Fibroblast of skin of left biceps (primary cell): ENCODE measurements around the gene WDR11.

Experiments used
- DNase-seq, 2 experiments: peaks; one replicate each; pipeline ENCODE4 v3.0.0-alpha.2; 2013; ENCODE audit warnings: low read depth in 2 of 2

Gene WDR11, protein sequence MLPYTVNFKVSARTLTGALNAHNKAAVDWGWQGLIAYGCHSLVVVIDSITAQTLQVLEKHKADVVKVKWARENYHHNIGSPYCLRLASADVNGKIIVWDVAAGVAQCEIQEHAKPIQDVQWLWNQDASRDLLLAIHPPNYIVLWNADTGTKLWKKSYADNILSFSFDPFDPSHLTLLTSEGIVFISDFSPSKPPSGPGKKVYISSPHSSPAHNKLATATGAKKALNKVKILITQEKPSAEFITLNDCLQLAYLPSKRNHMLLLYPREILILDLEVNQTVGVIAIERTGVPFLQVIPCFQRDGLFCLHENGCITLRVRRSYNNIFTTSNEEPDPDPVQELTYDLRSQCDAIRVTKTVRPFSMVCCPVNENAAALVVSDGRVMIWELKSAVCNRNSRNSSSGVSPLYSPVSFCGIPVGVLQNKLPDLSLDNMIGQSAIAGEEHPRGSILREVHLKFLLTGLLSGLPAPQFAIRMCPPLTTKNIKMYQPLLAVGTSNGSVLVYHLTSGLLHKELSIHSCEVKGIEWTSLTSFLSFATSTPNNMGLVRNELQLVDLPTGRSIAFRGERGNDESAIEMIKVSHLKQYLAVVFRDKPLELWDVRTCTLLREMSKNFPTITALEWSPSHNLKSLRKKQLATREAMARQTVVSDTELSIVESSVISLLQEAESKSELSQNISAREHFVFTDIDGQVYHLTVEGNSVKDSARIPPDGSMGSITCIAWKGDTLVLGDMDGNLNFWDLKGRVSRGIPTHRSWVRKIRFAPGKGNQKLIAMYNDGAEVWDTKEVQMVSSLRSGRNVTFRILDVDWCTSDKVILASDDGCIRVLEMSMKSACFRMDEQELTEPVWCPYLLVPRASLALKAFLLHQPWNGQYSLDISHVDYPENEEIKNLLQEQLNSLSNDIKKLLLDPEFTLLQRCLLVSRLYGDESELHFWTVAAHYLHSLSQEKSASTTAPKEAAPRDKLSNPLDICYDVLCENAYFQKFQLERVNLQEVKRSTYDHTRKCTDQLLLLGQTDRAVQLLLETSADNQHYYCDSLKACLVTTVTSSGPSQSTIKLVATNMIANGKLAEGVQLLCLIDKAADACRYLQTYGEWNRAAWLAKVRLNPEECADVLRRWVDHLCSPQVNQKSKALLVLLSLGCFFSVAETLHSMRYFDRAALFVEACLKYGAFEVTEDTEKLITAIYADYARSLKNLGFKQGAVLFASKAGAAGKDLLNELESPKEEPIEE

DNA sequence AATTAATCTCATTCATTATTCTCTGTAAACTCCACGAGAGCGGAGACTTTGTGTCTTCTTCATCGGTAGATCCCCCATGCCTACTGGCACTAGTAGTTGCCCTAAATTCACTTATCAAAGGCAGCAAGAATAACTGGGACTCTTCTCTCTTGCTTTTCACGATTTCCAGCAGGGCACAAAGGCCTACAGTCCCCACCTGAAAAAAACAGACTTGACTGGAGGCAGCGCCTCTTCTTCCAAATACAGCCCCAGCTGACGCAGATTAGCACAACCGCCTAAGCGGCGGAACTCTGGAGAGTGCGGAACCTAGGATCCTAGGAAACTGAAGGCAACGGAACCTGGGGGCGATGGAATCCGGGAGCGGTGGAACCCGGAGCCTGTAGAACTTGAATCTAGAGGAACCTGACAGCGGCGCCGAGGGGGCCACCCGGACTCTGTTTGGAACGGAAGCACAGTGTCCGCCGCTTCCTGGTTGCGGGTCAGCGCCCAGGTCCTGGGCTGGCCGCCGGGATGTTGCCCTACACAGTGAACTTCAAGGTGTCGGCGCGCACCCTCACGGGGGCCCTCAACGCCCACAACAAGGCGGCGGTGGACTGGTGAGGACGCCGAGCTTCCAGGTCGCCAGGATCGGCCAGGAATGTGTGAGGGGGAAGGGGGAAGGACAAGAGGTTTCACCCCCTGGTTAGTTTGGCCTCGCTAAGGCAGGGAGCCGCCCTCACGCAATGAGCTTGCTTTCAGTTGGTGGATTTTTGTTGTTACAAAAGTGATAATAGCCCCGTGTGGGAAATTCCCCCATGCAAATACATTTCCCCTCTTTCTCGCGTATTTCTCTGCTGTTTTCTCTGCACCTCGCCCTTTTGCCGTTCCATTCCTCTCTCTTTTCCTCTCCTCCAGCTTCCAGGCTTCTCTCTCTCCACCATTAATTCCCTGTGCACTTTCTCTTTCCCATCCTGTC, at the start of gene WDR11:
WDR11 (plus strand) TSS at position 452 of the 955 bp plus-strand sequence; CDS start at position 511, 59 bp downstream.
- DNase-seq, result peak; percentile 76 to 83

DNA sequence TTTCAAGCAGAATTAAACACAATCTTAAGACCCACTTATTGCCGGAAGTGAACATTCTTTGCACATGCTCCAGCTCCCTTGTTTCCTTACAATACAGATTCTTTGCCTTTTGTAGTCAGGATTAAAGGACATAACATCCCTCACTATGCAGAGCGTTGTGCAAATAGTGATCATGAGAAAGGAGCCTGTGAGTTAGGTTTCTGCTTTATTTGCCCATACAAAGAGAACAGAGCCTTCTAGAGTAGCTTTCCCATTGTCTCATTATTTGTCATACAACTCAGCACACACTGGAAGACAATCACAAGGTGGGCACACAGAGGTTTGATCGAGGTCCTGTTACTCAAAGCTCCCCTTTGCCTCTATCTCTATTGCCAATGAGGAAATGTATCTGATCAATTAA, 48.2 kb upstream of the WDR11 start:
- no peak for DNase-seq

DNA sequence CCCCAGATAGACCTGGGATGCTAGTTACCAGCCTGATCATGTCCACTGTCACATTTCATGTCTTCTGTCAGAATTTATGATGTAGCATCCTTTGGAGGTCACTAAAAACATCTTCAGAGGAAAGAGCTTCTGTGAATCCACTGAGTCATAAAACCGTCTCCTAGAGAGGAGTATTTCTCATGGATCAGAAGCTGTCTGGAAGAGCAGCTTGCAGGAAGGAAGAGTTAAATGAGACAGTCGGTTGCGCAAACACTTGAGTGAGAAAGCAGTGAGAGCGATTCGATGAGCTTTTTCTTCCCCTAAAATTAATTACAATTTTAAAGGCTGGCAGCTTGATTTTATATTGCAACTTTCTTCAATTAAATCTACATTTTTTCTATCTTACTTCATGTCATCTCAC, 47.2 kb upstream of the WDR11 start:
- DNase-seq, result no peak

DNA sequence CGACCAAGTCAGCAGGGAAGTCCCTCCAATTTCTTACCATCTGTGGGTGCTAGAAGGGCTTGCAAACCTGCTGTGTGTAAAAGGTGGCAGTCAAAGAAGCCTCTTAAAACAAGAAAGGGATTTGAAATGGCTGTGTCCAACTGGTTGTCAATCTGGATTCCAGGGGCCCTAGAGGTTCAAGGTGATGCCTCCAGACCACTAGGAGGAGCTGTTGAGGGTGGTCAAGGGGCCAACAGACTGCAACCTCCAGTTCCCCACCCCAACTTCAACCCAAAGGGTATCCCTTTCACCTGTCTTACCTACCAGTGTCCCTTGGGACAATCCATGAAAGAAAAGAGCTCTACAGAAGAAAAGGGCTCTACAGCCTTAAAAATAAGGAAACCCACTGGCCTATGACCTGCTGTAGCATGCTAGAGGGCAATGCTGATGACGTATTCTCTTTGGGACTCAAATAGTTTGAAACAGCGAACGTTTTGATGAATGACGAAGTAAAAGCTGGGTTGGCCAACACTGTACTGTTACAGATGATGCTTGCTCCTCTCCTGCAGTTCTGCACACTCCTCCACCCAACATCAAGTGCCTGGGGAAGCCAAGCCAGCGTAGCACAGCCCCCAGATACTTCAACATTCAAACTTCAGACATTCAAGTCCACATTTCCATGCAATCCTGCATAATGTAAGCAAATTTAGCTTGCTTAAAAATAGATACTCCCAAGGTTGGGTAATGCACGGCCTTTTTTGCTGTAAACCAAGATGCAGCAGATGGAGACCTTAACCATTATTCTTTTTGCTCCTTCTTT, 45.9 kb upstream of the WDR11 start:
- DNase-seq, result no peak

DNA sequence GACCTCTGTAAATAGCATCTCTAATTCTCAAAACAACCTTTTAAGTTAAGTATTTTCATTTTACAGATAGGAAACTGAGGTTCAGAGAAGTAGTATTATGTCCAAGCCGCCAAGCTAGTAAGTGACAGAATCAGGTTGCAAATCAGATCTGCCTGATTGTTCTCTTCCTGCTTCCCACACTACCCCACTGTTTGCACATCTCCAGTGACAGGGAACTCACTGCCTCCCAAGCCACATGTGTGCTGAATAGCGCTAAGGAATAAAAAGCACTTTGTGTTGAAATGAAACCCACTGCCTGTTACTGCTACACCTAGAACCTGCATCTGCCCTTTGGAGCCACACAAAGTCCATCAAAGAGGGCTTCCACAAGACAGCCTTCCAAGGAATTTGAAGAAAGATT, 45.1 kb upstream of the WDR11 start:
- no peak for DNase-seq

DNA sequence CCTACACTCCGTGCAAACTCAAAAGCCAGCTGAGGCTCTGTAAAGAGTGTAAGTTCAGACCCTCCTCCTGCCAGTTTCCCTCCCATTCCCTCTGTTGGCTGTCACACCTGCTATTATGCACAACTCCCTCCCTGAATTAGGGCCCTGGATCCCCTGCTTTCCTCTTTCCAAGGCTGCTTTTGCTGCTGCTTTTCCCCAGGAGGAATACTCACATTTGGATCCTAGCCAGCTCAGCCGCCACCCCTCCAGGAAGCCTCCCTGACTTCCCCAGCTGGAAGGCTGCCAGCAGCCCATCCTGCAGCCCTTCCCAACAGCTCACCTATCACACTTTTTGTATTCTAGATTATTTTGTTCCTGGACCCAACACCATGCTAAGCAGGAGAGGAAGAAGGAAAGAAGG, 40.9 kb upstream of the WDR11 start:
- no peak for DNase-seq

DNA sequence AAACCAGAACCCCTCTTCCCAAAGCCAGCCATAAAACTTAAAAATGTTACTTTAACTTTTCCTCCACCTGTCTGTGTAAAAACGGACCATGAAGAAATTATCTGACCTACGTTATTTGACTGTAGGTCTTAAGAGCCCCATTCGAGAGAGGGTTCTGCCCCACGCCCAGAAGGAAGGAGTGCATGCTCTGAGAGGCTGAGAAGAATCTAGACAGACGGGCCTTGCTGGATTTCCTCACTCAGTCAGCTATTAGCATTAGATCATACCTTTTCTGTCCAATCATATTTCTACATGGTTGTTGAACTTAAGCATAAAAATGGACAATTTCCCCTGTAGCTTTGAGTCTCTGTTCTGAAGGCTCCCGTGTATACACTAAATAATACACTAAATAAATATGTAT, 38.1 kb upstream of the WDR11 start:
- no peak for DNase-seq

DNA sequence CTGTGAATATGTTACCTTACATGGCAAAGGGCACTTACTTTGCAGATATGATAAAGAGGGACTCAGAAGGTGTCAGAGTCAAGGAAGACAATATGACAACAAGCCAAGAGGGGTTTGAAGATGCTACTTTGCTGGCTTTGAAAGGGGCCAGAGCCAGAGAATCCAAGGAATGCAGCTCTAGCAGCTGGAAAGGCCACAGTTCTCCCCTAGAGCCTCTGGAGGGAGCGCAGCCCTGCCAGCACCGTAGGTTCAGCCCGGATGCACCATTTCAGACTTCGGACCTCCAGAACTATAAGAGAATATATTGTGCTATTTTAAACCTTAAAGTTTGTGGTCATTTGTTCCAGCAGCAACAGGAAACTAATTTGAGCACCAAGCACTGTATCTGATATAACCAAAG, 32.9 kb upstream of the WDR11 start:
- no peak for DNase-seq

DNA sequence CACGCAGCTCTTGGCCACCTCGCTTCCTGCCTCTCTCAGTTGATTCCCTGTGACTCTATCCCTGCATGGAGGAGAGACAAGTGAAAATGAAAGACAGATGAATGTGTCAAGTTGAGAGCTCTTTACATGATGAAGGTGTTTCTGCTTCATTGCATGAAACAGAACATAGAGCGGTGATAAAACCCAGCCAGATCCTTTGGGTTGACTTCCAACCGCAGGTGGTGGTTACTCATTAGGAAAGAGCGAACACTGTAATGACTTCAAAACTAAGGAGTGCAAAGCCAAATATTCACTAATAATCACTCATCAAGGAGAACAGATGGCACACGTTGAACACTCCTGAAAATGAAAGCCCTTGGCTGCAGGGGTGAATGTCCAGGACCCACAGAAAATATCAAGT, 31.8 kb upstream of the WDR11 start:
- DNase-seq, result no peak

DNA sequence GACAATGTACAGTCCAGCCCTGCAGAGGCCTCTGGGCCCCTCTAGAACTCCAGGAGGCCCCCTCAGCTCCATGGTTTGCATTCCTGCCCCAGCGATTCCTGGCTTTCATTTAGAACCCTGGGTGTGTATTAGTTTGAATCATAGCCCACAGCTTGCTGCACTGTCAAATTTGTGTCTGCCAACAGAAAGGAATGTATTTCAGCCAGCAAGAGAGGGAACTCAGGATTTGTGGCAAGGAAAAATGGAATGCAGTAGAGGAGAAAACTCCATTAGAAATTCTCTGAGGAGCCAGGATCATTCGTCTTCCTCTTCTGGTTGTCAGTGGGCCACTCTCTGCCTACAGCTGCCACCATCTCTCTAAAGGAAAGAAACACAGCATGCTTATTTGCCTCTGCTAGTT, 27.9 kb upstream of the WDR11 start:
- no peak for DNase-seq

DNA sequence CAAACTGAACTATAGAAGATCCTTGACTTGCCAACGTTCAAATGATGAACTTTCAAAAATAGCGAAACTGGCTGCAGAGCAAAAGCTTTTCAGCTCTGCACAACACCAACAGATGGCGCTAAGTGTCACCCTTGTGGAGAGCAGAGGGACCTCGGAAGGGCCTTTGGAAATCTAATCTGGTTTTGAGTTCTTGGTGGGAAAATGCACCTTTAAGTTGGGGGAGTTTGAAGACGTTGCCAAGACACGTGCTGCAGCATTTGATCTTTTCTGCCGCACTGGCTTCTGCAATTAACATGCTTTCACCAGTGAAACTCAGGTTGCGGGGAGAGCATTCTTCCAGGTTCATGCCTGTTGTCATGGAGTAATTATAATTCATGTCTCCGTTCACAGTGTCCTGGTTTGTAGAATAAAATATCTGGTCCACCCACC, 26.3 kb upstream of the WDR11 start:
- no peak for DNase-seq

DNA sequence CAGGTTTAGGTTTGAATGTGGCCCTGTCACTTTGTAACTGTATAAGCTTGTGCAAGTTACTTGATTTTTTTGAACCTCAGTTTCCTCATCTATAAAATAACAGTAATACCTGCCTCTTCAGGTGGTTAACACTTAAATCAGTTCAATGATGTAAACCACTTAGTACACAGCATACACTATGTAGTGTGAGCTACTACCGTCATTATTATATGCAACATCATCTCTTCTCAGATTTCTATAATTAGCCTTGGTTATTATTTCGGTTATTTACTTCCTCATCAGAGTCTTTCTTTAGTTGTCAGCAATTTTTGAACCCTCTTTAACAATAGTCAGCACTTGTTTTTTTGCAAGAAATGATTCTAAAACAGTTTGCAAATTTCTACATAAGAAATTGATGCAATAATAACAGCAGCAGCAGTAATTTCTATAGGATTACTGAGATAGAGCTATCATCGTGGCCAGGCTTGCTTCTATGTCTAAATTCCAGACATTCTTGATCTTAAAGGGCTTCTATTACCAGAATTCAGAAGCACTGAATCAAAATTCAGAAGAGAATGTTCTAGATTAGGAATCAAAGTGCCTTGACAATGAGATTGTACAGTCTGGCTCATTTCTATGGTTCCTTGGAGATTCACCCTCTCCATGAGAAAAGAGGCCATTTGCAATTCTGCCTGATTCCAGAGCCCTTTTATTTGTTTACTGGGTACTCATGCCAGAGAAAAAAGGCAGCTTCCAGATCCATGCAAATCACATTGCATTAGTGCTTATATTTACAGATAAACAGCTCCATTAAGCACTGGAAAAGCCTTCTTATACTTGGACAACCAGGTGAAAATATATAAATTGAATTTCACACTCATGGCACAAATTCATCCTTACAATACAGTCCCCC, 25.0 kb upstream of the WDR11 start:
- DNase-seq, result no peak

DNA sequence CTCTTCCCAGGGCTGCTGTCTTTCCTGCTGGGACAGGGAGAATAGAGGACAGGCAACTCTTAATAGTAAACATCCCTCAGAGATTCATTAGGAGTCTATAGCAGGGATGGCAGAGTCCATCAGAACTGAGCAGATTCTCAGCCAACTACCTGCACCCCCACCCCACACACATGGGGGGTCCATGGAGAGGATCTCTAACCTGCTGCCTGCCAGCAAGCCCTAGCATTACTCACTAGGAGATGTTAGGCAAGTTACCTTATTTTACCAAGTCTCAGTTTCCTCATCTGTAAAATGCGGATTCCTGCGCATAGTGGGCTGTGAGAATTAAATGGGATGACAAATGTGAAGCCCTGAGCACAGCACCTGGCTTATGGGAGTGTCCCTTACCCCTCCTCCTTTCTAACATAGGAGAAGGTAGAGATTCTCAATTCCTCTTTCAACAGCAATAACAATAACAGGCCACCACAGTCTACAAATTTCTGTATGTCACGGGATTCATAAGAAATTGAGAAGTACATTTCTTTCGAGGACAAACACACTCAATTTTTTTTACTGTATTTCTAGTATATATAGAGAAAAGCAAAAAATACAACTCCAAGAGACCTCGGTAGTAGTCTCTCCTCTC, 23.8 kb upstream of the WDR11 start:
- no peak for DNase-seq

DNA sequence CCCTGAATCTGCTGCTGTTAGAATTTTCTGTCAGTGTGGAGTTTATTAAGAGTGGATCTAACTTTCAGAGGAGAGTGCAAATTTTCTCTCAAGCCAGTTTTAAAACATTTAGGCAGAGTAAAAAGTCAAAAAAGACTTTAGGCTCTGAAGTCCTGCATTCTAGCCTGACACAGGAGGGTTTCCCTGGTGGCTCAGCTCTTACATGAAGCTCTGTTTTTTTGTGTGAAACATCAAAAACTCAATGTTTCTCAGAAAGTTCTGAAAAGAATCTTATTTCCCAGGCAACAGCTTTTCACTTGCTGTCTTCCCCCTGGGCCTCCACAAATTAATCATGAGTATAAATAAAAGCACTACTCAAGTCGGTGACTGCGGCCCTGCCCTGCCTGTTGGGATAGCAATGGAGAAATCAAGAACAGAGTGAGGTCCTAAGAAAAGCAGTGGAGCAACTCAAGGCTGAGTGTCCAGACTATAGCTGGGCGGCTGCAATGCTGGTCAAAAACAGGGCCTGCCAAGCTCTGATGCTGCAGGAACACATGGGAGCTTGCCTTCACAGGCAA, 22.3 kb upstream of the WDR11 start:
- DNase-seq, result no peak

DNA sequence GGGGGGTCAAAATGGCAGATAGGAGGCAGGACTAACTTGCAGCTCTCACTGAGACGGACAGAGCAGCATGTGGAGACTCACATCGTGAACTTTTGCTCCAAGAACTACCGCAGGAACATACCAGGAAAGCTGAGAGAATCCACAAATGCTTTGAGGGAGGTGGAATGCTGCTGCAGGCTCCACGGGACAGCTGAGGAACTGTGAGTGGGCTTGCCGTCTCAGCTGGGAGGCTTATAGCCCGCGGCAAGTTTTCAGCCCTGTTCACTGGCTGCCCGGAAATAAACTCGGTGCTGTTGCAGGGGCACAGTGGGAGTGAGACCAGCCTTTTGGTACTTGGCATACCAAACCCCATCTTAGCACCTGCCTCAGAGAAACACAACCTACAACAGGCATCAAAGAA, 19.1 kb upstream of the WDR11 start:
- DNase-seq, result no peak

DNA sequence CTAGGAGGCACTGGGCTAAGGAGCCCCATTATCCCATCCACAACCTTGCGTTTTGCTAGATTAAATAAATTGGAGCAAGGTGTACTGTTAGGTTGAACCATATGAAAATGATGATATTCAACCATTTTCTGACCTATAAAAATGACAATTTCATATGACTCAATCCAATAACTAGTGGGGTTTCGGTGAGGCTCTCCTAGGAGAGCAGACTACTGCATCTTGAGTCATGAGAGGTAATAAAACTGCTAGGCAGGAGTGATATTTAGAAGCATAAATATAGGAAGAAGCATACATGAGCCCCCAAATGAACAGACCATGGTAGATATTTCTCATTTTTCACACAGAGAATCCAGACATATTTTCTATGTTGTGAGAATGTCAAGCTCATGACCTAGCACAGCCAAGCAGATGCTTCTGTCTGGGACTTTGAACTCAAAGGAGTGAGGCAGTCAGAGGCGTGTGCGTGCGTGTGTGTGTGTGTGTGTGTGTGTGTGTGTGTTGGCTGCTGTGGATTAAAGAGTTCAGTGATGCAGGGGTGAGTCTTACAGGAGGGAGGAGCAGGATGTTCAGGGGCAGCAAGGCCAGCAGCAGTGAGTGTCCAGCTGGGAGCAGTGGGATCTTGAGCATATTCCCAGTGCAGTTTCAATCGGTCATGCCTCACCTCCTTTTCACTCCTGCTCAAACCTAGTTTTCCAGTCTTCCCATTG, 17.8 kb upstream of the WDR11 start:
- DNase-seq, result no peak

DNA sequence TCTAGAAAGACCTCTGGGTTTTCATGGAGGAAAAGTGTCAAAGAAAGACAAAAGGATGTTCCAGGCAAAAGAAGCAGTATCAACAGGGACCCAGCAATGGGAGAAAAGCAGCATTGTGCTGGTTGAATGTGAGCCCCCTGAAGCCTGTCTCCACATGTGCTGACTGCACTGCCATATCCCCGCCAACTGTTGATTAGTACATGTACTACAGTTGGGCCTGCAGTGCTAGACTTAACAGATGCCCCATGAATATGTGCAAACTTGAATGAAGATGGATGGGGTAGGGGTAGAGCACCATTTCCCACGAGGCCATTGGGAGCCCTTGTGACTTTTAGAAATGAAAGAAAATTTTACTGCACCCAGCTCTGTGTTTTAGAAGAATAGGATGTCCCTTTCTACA, 15.6 kb upstream of the WDR11 start:
- no peak for DNase-seq

DNA sequence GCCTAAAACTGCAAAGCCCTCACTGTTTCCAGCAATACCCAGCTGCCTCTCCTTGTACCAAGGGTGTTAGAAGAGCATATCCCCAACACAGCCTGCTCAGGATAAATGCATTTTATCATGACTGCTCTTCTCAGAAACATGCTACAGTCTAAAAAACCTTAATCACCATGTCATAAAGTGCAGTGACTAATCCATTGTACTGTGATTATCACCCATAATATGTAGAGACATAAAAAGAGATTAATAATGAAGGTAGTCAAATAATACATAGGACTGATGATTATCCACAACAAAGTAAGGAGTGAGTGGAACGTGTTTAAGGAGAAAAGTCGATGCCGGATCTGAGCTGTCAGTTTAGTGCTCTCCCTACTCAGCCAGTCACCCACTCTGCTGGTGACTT, 12.2 kb upstream of the WDR11 start:
- DNase-seq, result no peak
